ENCODE measurements around the gene PTPRE.

- TF ChIP-seq EZH2phosphoT487 (IDR thresholded peaks at IDR 0.05; ENCODE audit: borderline replicate concordance, low read length) (no peak), CTCF (IDR thresholded peaks at IDR 0.05; ENCODE audit: low read depth, low read length, poor library complexity, severe bottlenecking) (no peak)
These were observed 119.9 kb downstream of the PTPRE start for GRCh38 chr10:128026615-128027300.
